Suprapubic skin (tissue), 4 donors: ENCODE data around the gene DERA.

Experiments
- CTCF ChIP-seq, 2 donors: fragments of 200-600 bp in 1 of 2; fragments of 450-650 bp in 1 of 2; sonication (generic) in 1 of 2; IDR thresholded peaks; one replicate each; pipeline ENCODE4 v1.5.1; 2016 to 2019; ENCODE audit warnings: antibody characterized with exemption in 2 of 2, mild to moderate bottlenecking in 1 of 2, moderate library complexity in 1 of 2
- EP300 ChIP-seq: sonication (generic); formaldehyde crosslinking; IDR thresholded peaks from one replicate; pipeline ENCODE4 v1.6.1; 2017; ENCODE audit warnings: antibody characterized with exemption
- POLR2AphosphoS5 ChIP-seq, 3 donors: sonication (generic); formaldehyde crosslinking; IDR thresholded peaks; one replicate each; pipeline ENCODE4 v1.6.1; 2017; ENCODE audit warnings: antibody characterized with exemption in 3 of 3

- TF ChIP-seq EP300 (no peak), CTCF (IDR thresholded peaks at IDR 0.05) (no peak), POLR2AphosphoS5 (IDR thresholded peaks at IDR 0.05) (no peak)
Observed at GRCh38 chr12:16062611-16063010, 151.5 kb downstream of the DERA start.
